Measurements from ENCODE around the gene APEH. TPM values are rescaled to one million over a fixed set of nuclear protein-coding genes. Genes with fewer than 3 reads are reported as not detected.
A peak's percentile ranks its signal among the peaks of the same experiment; 100 is the strongest.
"Not testable (repeated sequence)": the region's sequence is repeated elsewhere in the genome, so short reads cannot be mapped to it uniquely, and the experiment has no call there.

APEH gene
- total RNA-seq, 2 experiments from 2014 or later: 110 to 137 TPM

GRCh38 chr3:49670940-49671290, 3.2 kb upstream of the APEH start:
- H3K9me3 Mint-ChIP-seq (ENCODE audit: low read depth): no peaks in the 10 kb centered on the region
- CTCF ChIA-PET: interaction anchor here (0.6 to 3.3 kb wide), 8 partner anchors 18 to 395 kb away, joined by 3 to 122 read pairs (median 4); partner anchors contain the start of gene BSN
- no peak overlapping the region for H3K4me3 Mint-ChIP-seq
- no peak for ATAC-seq
- POLR2A ChIA-PET: interaction anchor here (0.5 to 1.3 kb wide), 2 partner anchors 131 to 143 kb away, joined by 3 to 9 read pairs; no protein-coding TSS in a partner anchor
- intact Hi-C loops (cut with DNase I, micrococcal nuclease): loop anchor here (1.0 to 5.0 kb wide), 5 partner anchors 105 to 754 kb away; partner anchors contain the start of genes ARIH2 (in 1 of the 2), DAG1 (in 1 of the 2) and GNAI2 (in 1 of the 2)
- DNase-seq: no peak
- H3K36me3 Mint-ChIP-seq (ENCODE audit: low read depth): peaks cover 6% of the 10 kb centered on the region
- no peak overlapping the region for H3K27ac Mint-ChIP-seq
- H3K4me1 Mint-ChIP-seq: peaks cover 23% of the 10 kb centered on the region
- H3K27me3 Mint-ChIP-seq: no peaks in the 10 kb centered on the region

- ChIA-PET CTCF (interaction anchor here (0.6 to 3.3 kb wide), 17 partner anchors 18 to 566 kb away, joined by 3 to 122 read pairs (median 4); partner anchors contain the start of genes BSN and DAG1), POLR2A (interaction anchor here (0.5 to 1.3 kb wide), 2 partner anchors 132 to 143 kb away, joined by 3 to 9 read pairs; no protein-coding TSS in a partner anchor)
- H3K4me3 Mint-ChIP-seq: peak overlapping the region; percentile 48
- DNase-seq: peak; percentile 87
- H3K36me3 Mint-ChIP-seq (ENCODE audit: low read depth): peaks cover 9% of the 10 kb centered on the region
- H3K27me3 Mint-ChIP-seq: no peaks in the 10 kb centered on the region
- H3K4me1 Mint-ChIP-seq: peaks cover 27% of the 10 kb centered on the region
- ATAC-seq: peak; percentile 7
- peak overlapping the region; percentile 74 for H3K27ac Mint-ChIP-seq
- H3K9me3 Mint-ChIP-seq (ENCODE audit: low read depth): no peaks in the 10 kb centered on the region
- intact Hi-C loops (cut with DNase I, micrococcal nuclease): loop anchor here (1.0 to 5.0 kb wide), 6 partner anchors 105 to 754 kb away; partner anchors contain the start of genes ARIH2 (in 1 of the 2), DAG1 (in 1 of the 2), GNAI2 (in 1 of the 2) and HYAL3 (in 1 of the 2)
These were observed 2.6 kb upstream of the APEH start for GRCh38 chr3:49671291-49672288.

GRCh38 chr3:49673121-49673714, 933 bp upstream of the APEH start:
- peaks cover 29% of the 10 kb centered on the region for H3K4me1 Mint-ChIP-seq
- H3K9me3 Mint-ChIP-seq (ENCODE audit: low read depth): no peaks in the 10 kb centered on the region
- H3K27me3 Mint-ChIP-seq: no peaks in the 10 kb centered on the region
- ChIA-PET POLR2A (interaction anchor here (1.3 kb wide), 1 partner anchor 133 kb away, joined by 14 read pairs; no protein-coding TSS in a partner anchor), CTCF (interaction anchor here (0.6 to 3.3 kb wide), 5 partner anchors 96 to 502 kb away, joined by 4 to 122 read pairs (median 5); partner anchors contain the start of gene BSN)
- ATAC-seq (no peak), DNase-seq (no peak)
- peak overlapping the region; percentile 88 for H3K4me3 Mint-ChIP-seq
- H3K27ac Mint-ChIP-seq: peak overlapping the region; percentile 94
- H3K36me3 Mint-ChIP-seq (ENCODE audit: low read depth): peaks cover 14% of the 10 kb centered on the region
- intact Hi-C loops (cut with DNase I, micrococcal nuclease): loop anchor here in 1 of 2 experiments (1.0 to 5.0 kb wide), 7 partner anchors 50 to 756 kb away; partner anchors contain the start of genes ARIH2, GMPPB, GNAI2 and HYAL3

- H3K4me3 Mint-ChIP-seq: peak overlapping the region; percentile 88
- peaks cover 29% of the 10 kb centered on the region for H3K4me1 Mint-ChIP-seq
- H3K27me3 Mint-ChIP-seq: no peaks in the 10 kb centered on the region
- intact Hi-C loops (cut with DNase I, micrococcal nuclease): loop anchor here (1.0 to 5.0 kb wide), 21 partner anchors 14 to 776 kb away; partner anchors contain the start of genes MST1 (in 2 of the 2), RNF123 (in 2 of the 2), AMIGO3 (in 1 of the 2) and ARIH2 (in 1 of the 2)
- ChIA-PET CTCF (no interaction called here), POLR2A (no interaction called here)
- H3K27ac Mint-ChIP-seq: peak overlapping the region; percentile 77
- H3K36me3 Mint-ChIP-seq (ENCODE audit: low read depth): peaks cover 15% of the 10 kb centered on the region
- no peaks in the 10 kb centered on the region for H3K9me3 Mint-ChIP-seq (ENCODE audit: low read depth)
- DNase-seq (peak; percentile 49), ATAC-seq (peak; percentile 5)
These were observed 389 bp downstream of the APEH start for GRCh38 chr3:49674497-49674983.

GRCh38 chr3:49675912-49676311, 1.8 kb downstream of the APEH start:
- peaks cover 21% of the 10 kb centered on the region for H3K36me3 Mint-ChIP-seq (ENCODE audit: low read depth)
- no peaks in the 10 kb centered on the region for H3K9me3 Mint-ChIP-seq (ENCODE audit: low read depth)
- peak overlapping the region; percentile 88 for H3K4me3 Mint-ChIP-seq
- POLR2A ChIA-PET: no interaction called here
- no peak overlapping the region for H3K27ac Mint-ChIP-seq
- DNase-seq: no peak
- no peaks in the 10 kb centered on the region for H3K27me3 Mint-ChIP-seq
- CTCF ChIA-PET: interaction anchor here (0.5 to 0.7 kb wide), 2 partner anchors 154 to 1128 kb away, joined by 3 read pairs; no protein-coding TSS in a partner anchor
- no peak for ATAC-seq
- H3K4me1 Mint-ChIP-seq: peaks cover 29% of the 10 kb centered on the region
- intact Hi-C loops (cut with DNase I, micrococcal nuclease): loop anchor here (2.0 kb wide), 2 partner anchors 13 to 777 kb away; partner anchors contain the start of genes MST1 (in 1 of the 2), RNF123 (in 1 of the 2) and SLC25A20 (in 1 of the 2)

- intact Hi-C loops (cut with DNase I, micrococcal nuclease): no loop called here
- no peak overlapping the region for H3K27ac Mint-ChIP-seq
- DNase-seq (no peak), ATAC-seq (no peak)
- peaks cover 31% of the 10 kb centered on the region for H3K36me3 Mint-ChIP-seq (ENCODE audit: low read depth)
- H3K4me1 Mint-ChIP-seq: peaks cover 8% of the 10 kb centered on the region
- no peaks in the 10 kb centered on the region for H3K9me3 Mint-ChIP-seq (ENCODE audit: low read depth)
- POLR2A ChIA-PET: interaction anchor here (0.6 kb wide), 1 partner anchor 121 kb away, joined by 3 read pairs; no protein-coding TSS in a partner anchor
- H3K27me3 Mint-ChIP-seq: no peaks in the 10 kb centered on the region
- no peak overlapping the region for H3K4me3 Mint-ChIP-seq
- CTCF ChIA-PET: no interaction called here
These were observed 6.5 kb downstream of the APEH start for GRCh38 chr3:49680493-49681231.

- Mint-ChIP-seq H3K36me3 (ENCODE audit: low read depth) (peaks cover 27% of the 10 kb centered on the region), H3K4me3 (no peak overlapping the region), H3K27ac (no peak overlapping the region), H3K27me3 (no peaks in the 10 kb centered on the region), H3K9me3 (ENCODE audit: low read depth) (no peaks in the 10 kb centered on the region), H3K4me1 (peaks cover 4% of the 10 kb centered on the region)
- CTCF ChIA-PET: no interaction called here
- no peak for DNase-seq
- POLR2A ChIA-PET: interaction anchor here (0.6 kb wide), 1 partner anchor 121 kb away, joined by 3 read pairs; no protein-coding TSS in a partner anchor
- intact Hi-C loops (cut with DNase I, micrococcal nuclease): no loop called here
- ATAC-seq: no peak
These were observed 7.0 kb downstream of the APEH start for GRCh38 chr3:49681232-49681522.

GRCh38 chr3:49681543-49681942, 7.4 kb downstream of the APEH start:
- DNase-seq (no peak), ATAC-seq (no peak)
- H3K27me3 Mint-ChIP-seq: no peaks in the 10 kb centered on the region
- H3K27ac Mint-ChIP-seq: no peak overlapping the region
- peaks cover 25% of the 10 kb centered on the region for H3K36me3 Mint-ChIP-seq (ENCODE audit: low read depth)
- H3K4me1 Mint-ChIP-seq: peaks cover 4% of the 10 kb centered on the region
- ChIA-PET POLR2A (no interaction called here), CTCF (no interaction called here)
- no peak overlapping the region for H3K4me3 Mint-ChIP-seq
- intact Hi-C loops (cut with DNase I, micrococcal nuclease): no loop called here
- no peaks in the 10 kb centered on the region for H3K9me3 Mint-ChIP-seq (ENCODE audit: low read depth)

- H3K4me3 Mint-ChIP-seq: no peak overlapping the region
- no peaks in the 10 kb centered on the region for H3K9me3 Mint-ChIP-seq (ENCODE audit: low read depth)
- ATAC-seq (no peak), DNase-seq (no peak)
- intact Hi-C loops (cut with DNase I, micrococcal nuclease): no loop called here
- H3K4me1 Mint-ChIP-seq: peaks cover 7% of the 10 kb centered on the region
- no peak overlapping the region for H3K27ac Mint-ChIP-seq
- CTCF ChIA-PET: no interaction called here
- H3K27me3 Mint-ChIP-seq: no peaks in the 10 kb centered on the region
- H3K36me3 Mint-ChIP-seq (ENCODE audit: low read depth): peaks cover 20% of the 10 kb centered on the region
- POLR2A ChIA-PET: interaction anchor here (0.6 kb wide), 1 partner anchor 271 kb away, joined by 3 read pairs; the partner anchor contains the start of gene RHOA
These were observed 9.0 kb downstream of the APEH start for GRCh38 chr3:49683162-49683561.

GRCh38 chr3:49684453-49684852, 10.3 kb downstream of the APEH start:
- POLR2A ChIA-PET; ATAC-seq; CTCF ChIA-PET; DNase-seq; intact Hi-C loops (cut with DNase I, micrococcal nuclease); H3K4me3 Mint-ChIP-seq; H3K27me3 Mint-ChIP-seq; H3K9me3 Mint-ChIP-seq (ENCODE audit: low read depth); H3K27ac Mint-ChIP-seq: not testable (repeated sequence)
- H3K4me1 Mint-ChIP-seq: peaks cover 12% of the 10 kb centered on the region
- H3K36me3 Mint-ChIP-seq (ENCODE audit: low read depth): peaks cover 19% of the 10 kb centered on the region

Data from activated CD4-positive, alpha-beta T cell treated with anti-CD3 and anti-CD28 coated beads for 36 hours (primary cell).